Measurements from ENCODE around the gene SMCP. TPM values are rescaled to one million over a fixed set of nuclear protein-coding genes. Genes with fewer than 3 reads are reported as not detected.

The SMCP gene
- total RNA-seq, 1 experiment from 2014 or later = not detected

DNA sequence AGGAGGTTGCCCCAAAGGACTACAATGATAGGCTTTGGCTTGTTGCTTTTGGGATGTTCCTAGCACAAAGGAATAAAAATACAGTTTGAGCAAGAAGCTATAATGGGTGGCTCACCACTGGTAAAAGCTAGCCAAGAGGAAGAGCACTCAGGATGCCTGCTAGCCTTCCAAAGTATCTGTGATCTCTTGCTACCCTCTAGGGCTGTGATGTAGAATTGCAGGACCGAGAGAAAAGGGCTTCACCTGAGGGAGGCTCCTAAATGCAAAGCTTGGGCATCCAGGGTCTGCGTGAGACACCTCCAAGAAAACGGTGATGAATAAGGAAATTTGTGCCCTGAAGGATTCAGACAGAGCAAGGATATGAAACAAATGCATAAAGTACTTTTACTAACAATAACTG is 48.0 kb downstream of the SMCP start:
- no peaks in the 10 kb centered on the region for H3K79me2 ChIP-seq (ENCODE audit: insufficient read depth, low read length)
- peak; percentile 83 for ATAC-seq

DNA sequence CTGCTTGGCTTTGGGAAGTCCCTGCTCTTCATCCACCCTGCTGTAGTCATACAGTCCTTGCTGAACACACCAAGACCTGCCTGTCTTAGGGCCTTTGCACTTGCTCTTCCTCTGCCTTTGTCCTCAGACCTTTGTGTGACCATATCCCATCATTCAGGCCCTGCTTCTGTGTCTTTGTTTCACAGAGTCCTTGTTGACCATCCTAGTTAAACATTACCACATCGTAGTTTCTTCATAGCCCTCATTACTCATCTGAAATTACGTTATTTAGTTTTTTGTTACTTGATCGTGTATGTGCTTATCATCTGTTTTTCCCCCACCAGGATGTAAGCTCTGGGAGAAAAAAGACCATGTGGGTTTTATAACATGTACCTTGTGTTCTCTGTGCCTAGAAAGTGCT is 50.5 kb downstream of the SMCP start:
- CTCF ChIA-PET = no interaction called here
- TF ChIP-seq, protein P1, sequence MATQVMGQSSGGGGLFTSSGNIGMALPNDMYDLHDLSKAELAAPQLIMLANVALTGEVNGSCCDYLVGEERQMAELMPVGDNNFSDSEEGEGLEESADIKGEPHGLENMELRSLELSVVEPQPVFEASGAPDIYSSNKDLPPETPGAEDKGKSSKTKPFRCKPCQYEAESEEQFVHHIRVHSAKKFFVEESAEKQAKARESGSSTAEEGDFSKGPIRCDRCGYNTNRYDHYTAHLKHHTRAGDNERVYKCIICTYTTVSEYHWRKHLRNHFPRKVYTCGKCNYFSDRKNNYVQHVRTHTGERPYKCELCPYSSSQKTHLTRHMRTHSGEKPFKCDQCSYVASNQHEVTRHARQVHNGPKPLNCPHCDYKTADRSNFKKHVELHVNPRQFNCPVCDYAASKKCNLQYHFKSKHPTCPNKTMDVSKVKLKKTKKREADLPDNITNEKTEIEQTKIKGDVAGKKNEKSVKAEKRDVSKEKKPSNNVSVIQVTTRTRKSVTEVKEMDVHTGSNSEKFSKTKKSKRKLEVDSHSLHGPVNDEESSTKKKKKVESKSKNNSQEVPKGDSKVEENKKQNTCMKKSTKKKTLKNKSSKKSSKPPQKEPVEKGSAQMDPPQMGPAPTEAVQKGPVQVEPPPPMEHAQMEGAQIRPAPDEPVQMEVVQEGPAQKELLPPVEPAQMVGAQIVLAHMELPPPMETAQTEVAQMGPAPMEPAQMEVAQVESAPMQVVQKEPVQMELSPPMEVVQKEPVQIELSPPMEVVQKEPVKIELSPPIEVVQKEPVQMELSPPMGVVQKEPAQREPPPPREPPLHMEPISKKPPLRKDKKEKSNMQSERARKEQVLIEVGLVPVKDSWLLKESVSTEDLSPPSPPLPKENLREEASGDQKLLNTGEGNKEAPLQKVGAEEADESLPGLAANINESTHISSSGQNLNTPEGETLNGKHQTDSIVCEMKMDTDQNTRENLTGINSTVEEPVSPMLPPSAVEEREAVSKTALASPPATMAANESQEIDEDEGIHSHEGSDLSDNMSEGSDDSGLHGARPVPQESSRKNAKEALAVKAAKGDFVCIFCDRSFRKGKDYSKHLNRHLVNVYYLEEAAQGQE (IDR thresholded peaks at IDR 0.05; ENCODE audit: low read depth) = no peak
- TF ChIP-seq TCF7L2 (IDR thresholded peaks at IDR 0.05; ENCODE audit: borderline replicate concordance, extremely low read depth, insufficient read depth, insufficient read length) = no peak
- TF ChIP-seq, protein P2, sequence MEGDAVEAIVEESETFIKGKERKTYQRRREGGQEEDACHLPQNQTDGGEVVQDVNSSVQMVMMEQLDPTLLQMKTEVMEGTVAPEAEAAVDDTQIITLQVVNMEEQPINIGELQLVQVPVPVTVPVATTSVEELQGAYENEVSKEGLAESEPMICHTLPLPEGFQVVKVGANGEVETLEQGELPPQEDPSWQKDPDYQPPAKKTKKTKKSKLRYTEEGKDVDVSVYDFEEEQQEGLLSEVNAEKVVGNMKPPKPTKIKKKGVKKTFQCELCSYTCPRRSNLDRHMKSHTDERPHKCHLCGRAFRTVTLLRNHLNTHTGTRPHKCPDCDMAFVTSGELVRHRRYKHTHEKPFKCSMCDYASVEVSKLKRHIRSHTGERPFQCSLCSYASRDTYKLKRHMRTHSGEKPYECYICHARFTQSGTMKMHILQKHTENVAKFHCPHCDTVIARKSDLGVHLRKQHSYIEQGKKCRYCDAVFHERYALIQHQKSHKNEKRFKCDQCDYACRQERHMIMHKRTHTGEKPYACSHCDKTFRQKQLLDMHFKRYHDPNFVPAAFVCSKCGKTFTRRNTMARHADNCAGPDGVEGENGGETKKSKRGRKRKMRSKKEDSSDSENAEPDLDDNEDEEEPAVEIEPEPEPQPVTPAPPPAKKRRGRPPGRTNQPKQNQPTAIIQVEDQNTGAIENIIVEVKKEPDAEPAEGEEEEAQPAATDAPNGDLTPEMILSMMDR (IDR thresholded peaks at IDR 0.05 in 2 of 3, conservative IDR thresholded peaks at IDR 0.05 in 1 of 3; ENCODE audit: borderline replicate concordance in 1 of 3, insufficient read depth in 1 of 3, low read depth in 2 of 3, low read length in 2 of 3) = no peak
- TF ChIP-seq EGR1 (IDR thresholded peaks at IDR 0.05; ENCODE audit: low read depth) = no peak
- no peak for TF ChIP-seq POLR2AphosphoS5 (IDR thresholded peaks at IDR 0.05; ENCODE audit: low read depth, low read length)

More for the DNA sequence above, 48.0 kb downstream of the SMCP start:
- H3K27ac ChIP-seq (ENCODE audit: low read depth, low read length) = no peak overlapping the region
- ChIA-PET CTCF (interaction anchor here (1.1 to 2.4 kb wide), 11 partner anchors 9 to 467 kb away, joined by 3 to 46 read pairs (median 5); partner anchors contain the start of gene SMCP), POLR2A (no interaction called here), RAD21 (ENCODE audit: low non-redundant PET in 1 of 2, low total read pairs in 2 of 2, uncharacterized antibody in 2 of 2, unreplicated experiment in 2 of 2) (no interaction called here)
- peaks cover 19% of the 10 kb centered on the region for H3K27me3 ChIP-seq (ENCODE audit: insufficient read depth, low read length)
- intact Hi-C loops (cut with micrococcal nuclease) = loop anchor here (1.0 to 5.0 kb wide), 4 partner anchors 55 to 429 kb away; no protein-coding TSS in a partner anchor
- no peaks in the 10 kb centered on the region for H3K36me3 ChIP-seq (ENCODE audit: control insufficient read depth in 1 of 2, insufficient read depth in 2 of 2, low read length in 2 of 2)
- H4K20me1 ChIP-seq (ENCODE audit: insufficient read depth) = no peaks in the 10 kb centered on the region
- DNase-seq (ENCODE audit: low read depth, low spot score) = peak; percentile 24
- H3K9me2 ChIP-seq (ENCODE audit: insufficient read depth) = no peaks in the 10 kb centered on the region
- TF ChIP-seq SRF (IDR thresholded peaks at IDR 0.05; ENCODE audit: low read depth) (no peak), RAD21 (IDR thresholded peaks at IDR 0.05; ENCODE audit: low read depth) (peak; percentile 76)
- TF ChIP-seq, protein P2 (IDR thresholded peaks at IDR 0.05 in 2 of 3, conservative IDR thresholded peaks at IDR 0.05 in 1 of 3; ENCODE audit: borderline replicate concordance in 1 of 3, insufficient read depth in 1 of 3, low read depth in 2 of 3, low read length in 2 of 3) = peak; percentile 53 to 64 (median 62); a peak in 4 of 6 replicates
- TF ChIP-seq, protein P3, sequence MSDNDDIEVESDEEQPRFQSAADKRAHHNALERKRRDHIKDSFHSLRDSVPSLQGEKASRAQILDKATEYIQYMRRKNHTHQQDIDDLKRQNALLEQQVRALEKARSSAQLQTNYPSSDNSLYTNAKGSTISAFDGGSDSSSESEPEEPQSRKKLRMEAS (IDR thresholded peaks at IDR 0.05) = no peak
- BruUV-seq (replicated peaks) = no TSS peak
- H3K9ac ChIP-seq (ENCODE audit: low read length) = no peak overlapping the region
- no peak overlapping the region for H3K4me3 ChIP-seq (replicated peaks in 1 of 2; ENCODE audit: low read depth in 1 of 2, low read length in 2 of 2)
- no peaks in the 10 kb centered on the region for H3K9me3 ChIP-seq (ENCODE audit: control insufficient read depth in 1 of 2, insufficient read depth in 1 of 2, low read depth in 1 of 2, low read length in 2 of 2)
- H3K4me2 ChIP-seq (ENCODE audit: low read length) = no peak overlapping the region
- no peak overlapping the region for H2AFZ ChIP-seq (ENCODE audit: low read depth, low read length, poor library complexity, severe bottlenecking)
- no peaks in the 10 kb centered on the region for H3K4me1 ChIP-seq (ENCODE audit: control insufficient read depth in 1 of 2, insufficient read depth in 2 of 2, low read length in 2 of 2)

More for the DNA sequence above, 50.5 kb downstream of the SMCP start:
- Histone ChIP-seq H3K36me3 (ENCODE audit: control insufficient read depth in 1 of 2, insufficient read depth in 2 of 2, low read length in 2 of 2) (no peaks in the 10 kb centered on the region), H3K4me1 (ENCODE audit: control insufficient read depth in 1 of 2, insufficient read depth in 2 of 2, low read length in 2 of 2) (no peaks in the 10 kb centered on the region), H3K9me2 (ENCODE audit: insufficient read depth) (no peaks in the 10 kb centered on the region), H3K4me2 (ENCODE audit: low read length) (no peak overlapping the region), H4K20me1 (ENCODE audit: insufficient read depth) (no peaks in the 10 kb centered on the region), H3K9ac (ENCODE audit: low read length) (no peak overlapping the region), H3K27me3 (ENCODE audit: insufficient read depth, low read length) (peaks cover 20% of the 10 kb centered on the region), H3K9me3 (ENCODE audit: control insufficient read depth in 1 of 2, insufficient read depth in 1 of 2, low read depth in 1 of 2, low read length in 2 of 2) (no peaks in the 10 kb centered on the region), H3K27ac (ENCODE audit: low read depth, low read length) (no peak overlapping the region), H2AFZ (ENCODE audit: low read depth, low read length, poor library complexity, severe bottlenecking) (no peak overlapping the region), H3K79me2 (ENCODE audit: insufficient read depth, low read length) (no peaks in the 10 kb centered on the region), H3K4me3 (replicated peaks in 1 of 2; ENCODE audit: low read depth in 1 of 2, low read length in 2 of 2) (no peak overlapping the region)
- intact Hi-C loops (cut with micrococcal nuclease) = loop anchor here (5.0 kb wide), 3 partner anchors 181 to 431 kb away; no protein-coding TSS in a partner anchor
- DNase-seq (ENCODE audit: low read depth, low spot score) = no peak
- no peak for ATAC-seq
- BruUV-seq (replicated peaks) = no TSS peak
- POLR2A ChIA-PET = no interaction called here
- RAD21 ChIA-PET (ENCODE audit: low non-redundant PET in 1 of 2, low total read pairs in 2 of 2, uncharacterized antibody in 2 of 2, unreplicated experiment in 2 of 2) = no interaction called here

Measured in HCT116 (cell line).